CD14-positive monocyte (primary cell): ENCODE results near the gene PRDM7. TPM values are rescaled to one million over a fixed set of nuclear protein-coding genes. Genes with fewer than 3 reads are reported as not detected.

ENCODE experiments used
- DNase-seq, 3 donors: peaks; one replicate each; pipeline ENCODE4 v3.0.0-alpha.2; 2011 to 2022
- H2AFZ ChIP-seq: 2 replicates; pipeline ENCODE4 v1.6.0; 2012; ENCODE audit warnings: mild to moderate bottlenecking, low read depth, low read length, inconsistent platforms; ENCODE audit not compliant: insufficient read depth, poor library complexity, severe bottlenecking
- H3K27ac ChIP-seq, 2 donors: 1 replicate in 1 of 2; 2 replicates in 1 of 2; pipeline ENCODE4 v1.5.1; 2012 to 2013; ENCODE audit warnings: low read length in 2 of 2, control low read depth in 1 of 2, inconsistent platforms in 1 of 2, low read depth in 1 of 2, mild to moderate bottlenecking in 1 of 2
- H3K27me3 ChIP-seq, 2 donors: one replicate each; pipeline versions ENCODE4 v1.6.0 to v1.6.1; 2011 to 2013; ENCODE audit warnings: low read length in 2 of 2; ENCODE audit not compliant: control insufficient read depth in 2 of 2, insufficient read depth in 2 of 2
- H3K36me3 ChIP-seq, 2 donors: replicated peaks in 1 of 2; 1 replicate in 1 of 2; 2 replicates in 1 of 2; pipeline versions ENCODE4 v1.5.1 to v1.6.1; 2012 to 2013; ENCODE audit warnings: low read length in 2 of 2, control low read depth in 1 of 2, inconsistent platforms in 1 of 2, mild to moderate bottlenecking in 1 of 2; ENCODE audit not compliant: insufficient read depth in 2 of 2, control insufficient read depth in 1 of 2
- H3K4me1 ChIP-seq, 2 donors: 1 replicate in 1 of 2; 2 replicates in 1 of 2; pipeline versions ENCODE4 v1.5.1 to v1.6.1; 2012 to 2013; ENCODE audit warnings: low read length in 2 of 2, control low read depth in 1 of 2, inconsistent platforms in 1 of 2, mild to moderate bottlenecking in 1 of 2, moderate library complexity in 1 of 2; ENCODE audit not compliant: insufficient read depth in 2 of 2, control insufficient read depth in 1 of 2
- H3K4me2 ChIP-seq: replicated peaks from 2 replicates; pipeline ENCODE3; 2012; ENCODE audit warnings: low read length, moderate library complexity, mild to moderate bottlenecking; ENCODE audit not compliant: poor library complexity, severe bottlenecking; ENCODE audit errors: extremely low read depth
- H3K4me3 ChIP-seq, 3 experiments: fragments of 200-600 bp in 1 of 3; sonication (generic) in 1 of 3; replicated peaks in 1 of 3; 1 replicate in 2 of 3; 2 replicates in 1 of 3; pipeline ENCODE4 v1.5.1; 2011 to 2013; ENCODE audit warnings: low read length in 3 of 3, mild to moderate bottlenecking in 3 of 3, control low read depth in 2 of 3, low read depth in 2 of 3, inconsistent platforms in 1 of 3, moderate library complexity in 1 of 3
- H3K79me2 ChIP-seq: 2 replicates; pipeline ENCODE4 v1.6.0; 2012; ENCODE audit warnings: mild to moderate bottlenecking, control low read depth, inconsistent platforms, low read length, moderate library complexity; ENCODE audit not compliant: insufficient read depth
- H3K9ac ChIP-seq: 2 replicates; pipeline ENCODE4 v1.6.0; 2017; ENCODE audit warnings: low read length, mild to moderate bottlenecking; ENCODE audit not compliant: insufficient read depth, poor library complexity, severe bottlenecking
- H3K9me3 ChIP-seq, 2 donors: replicated peaks in 1 of 2; 1 replicate in 1 of 2; 2 replicates in 1 of 2; pipeline versions ENCODE4 v1.5.1 to v1.6.1; 2012 to 2013; ENCODE audit warnings: low read length in 2 of 2, control low read depth in 1 of 2; ENCODE audit not compliant: control insufficient read depth in 1 of 2, insufficient read depth in 1 of 2
- H4K20me1 ChIP-seq: 2 replicates; pipeline ENCODE4 v1.6.0; 2012; ENCODE audit warnings: mild to moderate bottlenecking, low read length, control low read depth, moderate library complexity; ENCODE audit not compliant: insufficient read depth
- H3K27ac Mint-ChIP-seq, 7 donors: one replicate each; pipeline ENCODE4 v1.8.0; 2020; ENCODE audit warnings: mild to moderate bottlenecking in 7 of 7, mixed read lengths in 7 of 7, moderate library complexity in 6 of 7, inconsistent platforms in 2 of 7
- H3K27me3 Mint-ChIP-seq, 3 donors: one replicate each; pipeline ENCODE4 v1.8.0; 2021 to 2022; ENCODE audit warnings: low read depth in 3 of 3, mild to moderate bottlenecking in 3 of 3, mixed read lengths in 3 of 3, moderate library complexity in 3 of 3, inconsistent platforms in 1 of 3
- H3K36me3 Mint-ChIP-seq, 2 donors: one replicate each; pipeline ENCODE4 v1.8.0; 2020; ENCODE audit warnings: mixed read lengths in 2 of 2, inconsistent platforms in 1 of 2, mild to moderate bottlenecking in 1 of 2
- H3K4me1 Mint-ChIP-seq: one replicate; pipeline ENCODE4 v1.8.0; 2020; ENCODE audit warnings: mild to moderate bottlenecking, mixed read lengths
- H3K4me3 Mint-ChIP-seq, 2 donors: one replicate each; pipeline ENCODE4 v1.8.0; 2020; ENCODE audit warnings: mild to moderate bottlenecking in 2 of 2, mixed read lengths in 2 of 2, moderate library complexity in 1 of 2
- H3K9me3 Mint-ChIP-seq, 7 donors: one replicate each; pipeline ENCODE4 v1.8.0; 2020 to 2022; ENCODE audit warnings: mixed read lengths in 7 of 7, mild to moderate bottlenecking in 6 of 7, moderate library complexity in 6 of 7, inconsistent platforms in 2 of 7
- CTCF ChIP-seq: fragments of 200-600 bp; IDR thresholded peaks from one replicate; pipeline ENCODE4 v1.8.0; 2022; ENCODE audit warnings: antibody characterized with exemption, mild to moderate bottlenecking
- WGBS: methylation state at CpG from one replicate; pipeline ENCODE4 v1.1.5; 2013; ENCODE audit warnings: missing lambda C conversion rate; ENCODE audit not compliant: insufficient coverage; 5-methylcytosine and 5-hydroxymethylcytosine counted together
- intact Hi-C, 2 donors: fragments of 100-400 bp; cut with micrococcal nuclease; formaldehyde crosslinking; loops; one replicate each; pipeline versions ENCODE4 v1.15.0 to v1.15.1; 2023
- polyA plus RNA-seq, 3 donors: library from polyadenylated mRNA; depleted of rRNA in 1 of 3; unstranded in 2 of 3; stranded (reverse) in 1 of 3; fragments of 300-500 nt in 2 of 3; fragments of >200 nt in 1 of 3; fragmentation: Illumina TruSeq in 2 of 3; gene quantifications; 1 replicate in 2 of 3; 2 replicates in 1 of 3; pipeline ENCODE4 v1.2.3, GENCODE V29; 2012 to 2021

The PRDM7 gene
- polyA plus RNA-seq, 3 donors: not detected

- no peak overlapping the region for H3K9ac ChIP-seq
- H3K36me3 ChIP-seq: no peaks in the 10 kb centered on the region
- TF ChIP-seq CTCF: no peak
- no peak overlapping the region for H3K27ac ChIP-seq
- no peak overlapping the region for H3K4me3 ChIP-seq
- peaks cover 10 to 17% of the 10 kb centered on the region in 2 donors for H3K4me1 ChIP-seq
- H3K4me2 ChIP-seq: no peak overlapping the region
- no peak overlapping the region for H2AFZ ChIP-seq
- Mint-ChIP-seq H3K27me3 (peaks cover 42 to 57% (median 45%) of the 10 kb centered on the region in 3 donors), H3K36me3 (peaks cover 0 to 2% of the 10 kb centered on the region in 2 donors), H3K4me1 (peaks cover 9% of the 10 kb centered on the region), H3K9me3 (peaks cover 0 to 6% (median 2%) of the 10 kb centered on the region in 7 donors), H3K27ac (no peak overlapping the region), H3K4me3 (no peak overlapping the region)
- no peaks in the 10 kb centered on the region for H4K20me1 ChIP-seq
- no peak for DNase-seq
- H3K9me3 ChIP-seq: peaks cover 0 to 10% of the 10 kb centered on the region in 2 donors
- H3K27me3 ChIP-seq: peaks cover 14 to 37% of the 10 kb centered on the region in 2 donors
- intact Hi-C loops: no loop called here
- no peaks in the 10 kb centered on the region for H3K79me2 ChIP-seq
- WGBS: 94% methylated on average over 18 of the region's 19 CpGs
Measured at GRCh38 chr16:90015586-90016338, 61.4 kb downstream of the PRDM7 start.

GRCh38 chr16:90012991-90013745 lies 64.0 kb downstream of the PRDM7 start:
- peaks cover 6 to 23% of the 10 kb centered on the region in 2 donors for H3K27me3 ChIP-seq
- no peaks in the 10 kb centered on the region for H3K36me3 Mint-ChIP-seq
- H3K79me2 ChIP-seq: no peaks in the 10 kb centered on the region
- 40% methylated on average over 2 of the region's 13 CpGs for WGBS
- H3K4me1 Mint-ChIP-seq: peaks cover 8% of the 10 kb centered on the region
- H3K4me2 ChIP-seq: no peak overlapping the region
- intact Hi-C loops: no loop called here
- H3K4me1 ChIP-seq: peaks cover 4 to 7% of the 10 kb centered on the region in 2 donors
- no peak overlapping the region for H3K27ac ChIP-seq
- H3K27ac Mint-ChIP-seq: no peak overlapping the region
- no peaks in the 10 kb centered on the region for H3K36me3 ChIP-seq
- H3K9me3 Mint-ChIP-seq: no peaks in the 10 kb centered on the region
- TF ChIP-seq CTCF: no peak
- peak overlapping the region in 1 of 2 donors; percentile 19 for H3K4me3 Mint-ChIP-seq
- H3K27me3 Mint-ChIP-seq: peaks cover 41 to 60% (median 46%) of the 10 kb centered on the region in 3 donors
- H4K20me1 ChIP-seq: no peaks in the 10 kb centered on the region
- H2AFZ ChIP-seq: no peak overlapping the region
- H3K9ac ChIP-seq: no peak overlapping the region
- H3K9me3 ChIP-seq: peaks cover 0 to 6% of the 10 kb centered on the region in 2 donors
- H3K4me3 ChIP-seq: no peak overlapping the region
- no peak for DNase-seq
